Measurements from ENCODE around the gene NAT16.

DNA sequence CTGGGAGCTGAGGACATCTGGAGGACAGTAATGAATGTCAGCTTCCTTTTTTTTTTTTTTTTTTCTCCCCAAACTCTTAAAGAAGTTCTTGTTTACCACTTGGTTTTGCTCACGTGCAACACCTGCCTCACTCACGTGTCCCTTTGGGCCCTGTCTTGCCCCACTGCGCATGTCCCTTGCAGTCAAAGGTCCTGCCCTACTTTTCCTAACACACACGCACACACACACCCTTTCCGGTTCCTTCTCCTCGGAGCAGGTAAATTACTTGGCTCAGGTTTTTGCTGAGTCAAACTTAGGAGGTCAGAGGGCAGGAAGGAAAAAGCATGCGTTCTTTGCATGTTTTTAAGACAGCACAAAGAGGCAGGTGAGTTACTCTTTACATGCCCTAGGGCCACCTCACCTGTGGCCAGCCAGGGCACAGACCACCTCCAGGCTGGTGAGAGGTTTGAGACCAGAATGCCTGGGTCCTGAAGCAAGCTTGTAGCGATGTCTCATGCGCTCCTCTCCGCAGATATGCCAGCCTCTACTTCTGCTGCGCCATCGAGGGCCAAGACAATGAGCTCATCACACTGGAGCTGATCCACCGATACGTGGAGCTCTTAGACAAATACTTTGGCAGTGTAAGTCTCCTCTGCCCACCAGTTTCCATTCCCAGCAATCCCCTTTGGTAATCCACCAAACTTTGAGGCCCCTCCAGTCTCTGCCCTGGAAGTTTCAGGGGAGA, 23.1 kb downstream of the NAT16 start:
- no peak for TF ChIP-seq POLR2A (IDR thresholded peaks at IDR 0.05; ENCODE audit: control extremely low read depth in 1 of 2, low read depth in 2 of 2, low read length in 2 of 2)
- TF ChIP-seq, protein P1, sequence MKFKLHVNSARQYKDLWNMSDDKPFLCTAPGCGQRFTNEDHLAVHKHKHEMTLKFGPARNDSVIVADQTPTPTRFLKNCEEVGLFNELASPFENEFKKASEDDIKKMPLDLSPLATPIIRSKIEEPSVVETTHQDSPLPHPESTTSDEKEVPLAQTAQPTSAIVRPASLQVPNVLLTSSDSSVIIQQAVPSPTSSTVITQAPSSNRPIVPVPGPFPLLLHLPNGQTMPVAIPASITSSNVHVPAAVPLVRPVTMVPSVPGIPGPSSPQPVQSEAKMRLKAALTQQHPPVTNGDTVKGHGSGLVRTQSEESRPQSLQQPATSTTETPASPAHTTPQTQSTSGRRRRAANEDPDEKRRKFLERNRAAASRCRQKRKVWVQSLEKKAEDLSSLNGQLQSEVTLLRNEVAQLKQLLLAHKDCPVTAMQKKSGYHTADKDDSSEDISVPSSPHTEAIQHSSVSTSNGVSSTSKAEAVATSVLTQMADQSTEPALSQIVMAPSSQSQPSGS (IDR thresholded peaks at IDR 0.05; ENCODE audit: low read length), result no peak
- no peak for TF ChIP-seq CTCF (IDR thresholded peaks at IDR 0.05; ENCODE audit: control extremely low read depth in 1 of 3, insufficient read depth in 1 of 3, low read depth in 1 of 3, low read length in 3 of 3)
- TF ChIP-seq KDM1A (IDR thresholded peaks at IDR 0.05; ENCODE audit: borderline replicate concordance, low read length), result no peak
- no peak for TF ChIP-seq NANOG (IDR thresholded peaks at IDR 0.05; ENCODE audit: insufficient read depth, low read depth, low read length, poor library complexity, severe bottlenecking)
- TF ChIP-seq POLR2AphosphoS5 (IDR thresholded peaks at IDR 0.05; ENCODE audit: low read depth, low read length), result no peak
- no peak for TF ChIP-seq USF2 (IDR thresholded peaks at IDR 0.05; ENCODE audit: low read length)
- TF ChIP-seq E2F6 (IDR thresholded peaks at IDR 0.05), result no peak
- no peak for TF ChIP-seq TAF1 (IDR thresholded peaks at IDR 0.05; ENCODE audit: low read depth, low read length)
- no peak for TF ChIP-seq JUND (IDR thresholded peaks at IDR 0.05; ENCODE audit: low read length)

Data from H1 (cell line).